ENCODE results near the gene RINT1.

DNA sequence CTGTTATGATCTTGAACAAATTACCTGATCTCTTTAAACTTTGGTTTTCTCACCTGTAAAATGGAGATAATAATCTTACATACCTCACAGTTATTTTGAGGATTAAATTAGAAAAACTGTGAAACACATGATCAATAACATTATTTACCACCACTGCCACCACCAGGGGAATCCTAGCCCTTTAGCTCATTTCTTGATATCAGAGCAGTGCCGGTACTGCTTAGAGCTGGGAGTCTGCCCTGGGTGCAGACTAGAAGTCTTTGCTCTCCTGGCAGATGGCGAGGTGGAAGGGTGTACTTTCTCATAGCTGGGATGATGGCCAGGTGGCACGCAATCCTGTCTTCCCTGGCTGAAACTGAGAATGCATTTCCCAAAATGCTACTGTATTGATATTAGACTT is 62.0 kb downstream of the RINT1 start:
- TF ChIP-seq, protein P1, sequence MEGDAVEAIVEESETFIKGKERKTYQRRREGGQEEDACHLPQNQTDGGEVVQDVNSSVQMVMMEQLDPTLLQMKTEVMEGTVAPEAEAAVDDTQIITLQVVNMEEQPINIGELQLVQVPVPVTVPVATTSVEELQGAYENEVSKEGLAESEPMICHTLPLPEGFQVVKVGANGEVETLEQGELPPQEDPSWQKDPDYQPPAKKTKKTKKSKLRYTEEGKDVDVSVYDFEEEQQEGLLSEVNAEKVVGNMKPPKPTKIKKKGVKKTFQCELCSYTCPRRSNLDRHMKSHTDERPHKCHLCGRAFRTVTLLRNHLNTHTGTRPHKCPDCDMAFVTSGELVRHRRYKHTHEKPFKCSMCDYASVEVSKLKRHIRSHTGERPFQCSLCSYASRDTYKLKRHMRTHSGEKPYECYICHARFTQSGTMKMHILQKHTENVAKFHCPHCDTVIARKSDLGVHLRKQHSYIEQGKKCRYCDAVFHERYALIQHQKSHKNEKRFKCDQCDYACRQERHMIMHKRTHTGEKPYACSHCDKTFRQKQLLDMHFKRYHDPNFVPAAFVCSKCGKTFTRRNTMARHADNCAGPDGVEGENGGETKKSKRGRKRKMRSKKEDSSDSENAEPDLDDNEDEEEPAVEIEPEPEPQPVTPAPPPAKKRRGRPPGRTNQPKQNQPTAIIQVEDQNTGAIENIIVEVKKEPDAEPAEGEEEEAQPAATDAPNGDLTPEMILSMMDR (IDR thresholded peaks at IDR 0.05): no peak
- TF ChIP-seq POLR2A (IDR thresholded peaks at IDR 0.05) (no peak), POLR2AphosphoS5 (IDR thresholded peaks at IDR 0.05; ENCODE audit: insufficient read depth in 1 of 2, low read depth in 1 of 2) (no peak)
